AG09319 (cell line): Measurements from ENCODE around the gene MED17.

Experiments used
- DNase-seq: peaks from one replicate; pipeline ENCODE4 v3.0.0-alpha.2; 2010; ENCODE audit warnings: low read depth; ENCODE audit errors: extremely low read depth
- CTCF ChIP-seq: IDR thresholded peaks from 2 replicates; pipeline ENCODE4 v1.5.1; 2011; ENCODE audit warnings: low read depth, mild to moderate bottlenecking, inconsistent platforms, low read length, moderate library complexity

MED17 gene

GRCh38 chr11:93761910-93762309 is 22.2 kb upstream of the MED17 start:
- DNase-seq: no peak
- TF ChIP-seq CTCF: no peak

GRCh38 chr11:93765551-93765950 is 18.5 kb upstream of the MED17 start:
- no peak for DNase-seq
- TF ChIP-seq CTCF: no peak

GRCh38 chr11:93766504-93766903 is 17.6 kb upstream of the MED17 start:
- DNase-seq: no peak

GRCh38 chr11:93767018-93767417 is 17.1 kb upstream of the MED17 start:
- no peak for DNase-seq
- TF ChIP-seq CTCF: no peak

More at GRCh38 chr11:93766504-93766903, 17.6 kb upstream of the MED17 start:
- no peak for TF ChIP-seq CTCF

GRCh38 chr11:93770160-93770559 is 13.9 kb upstream of the MED17 start:
- no peak for TF ChIP-seq CTCF

GRCh38 chr11:93772123-93772522 is 12.0 kb upstream of the MED17 start:
- TF ChIP-seq CTCF: no peak
- no peak for DNase-seq

More at GRCh38 chr11:93770160-93770559, 13.9 kb upstream of the MED17 start:
- no peak for DNase-seq

GRCh38 chr11:93773045-93773477 is 11.0 kb upstream of the MED17 start:
- no peak for TF ChIP-seq CTCF
- DNase-seq: no peak
